Osteocyte (in vitro differentiated cells): ENCODE measurements around the gene SLC18A3. TPM values are rescaled to one million over a fixed set of nuclear protein-coding genes. Genes with fewer than 3 reads are reported as not detected.

ENCODE experiments used
- DNase-seq: peaks from one replicate; pipeline ENCODE4 v3.0.0; 2021; ENCODE audit warnings: mixed read lengths; ENCODE audit not compliant: unreplicated experiment; ENCODE audit errors: extremely low spot score
- H3K27ac Mint-ChIP-seq: one replicate; pipeline ENCODE4 v1.8.0; 2021; ENCODE audit warnings: mild to moderate bottlenecking, mixed read lengths; ENCODE audit not compliant: unreplicated experiment
- H3K27me3 Mint-ChIP-seq: one replicate; pipeline ENCODE4 v1.8.0; 2021; ENCODE audit warnings: mixed read lengths; ENCODE audit not compliant: unreplicated experiment
- H3K36me3 Mint-ChIP-seq: one replicate; pipeline ENCODE4 v1.8.0; 2021; ENCODE audit warnings: mixed read lengths; ENCODE audit not compliant: unreplicated experiment
- H3K4me1 Mint-ChIP-seq: one replicate; pipeline ENCODE4 v1.8.0; 2021; ENCODE audit warnings: mixed read lengths; ENCODE audit not compliant: unreplicated experiment
- H3K4me3 Mint-ChIP-seq: one replicate; pipeline ENCODE4 v1.8.0; 2021; ENCODE audit warnings: mild to moderate bottlenecking, moderate library complexity, mixed read lengths; ENCODE audit not compliant: unreplicated experiment
- H3K9me3 Mint-ChIP-seq: one replicate; pipeline ENCODE4 v1.8.0; 2021; ENCODE audit warnings: mixed read lengths; ENCODE audit not compliant: unreplicated experiment
- CTCF ChIP-seq: fragments of 200-600 bp; sonication (generic); IDR thresholded peaks from 2 replicates; pipeline ENCODE4 v1.5.0; 2021; ENCODE audit warnings: antibody characterized with exemption, mild to moderate bottlenecking, moderate library complexity
- total RNA-seq: library from RNA; stranded (reverse); gene quantifications from 2 replicates; pipeline ENCODE4 v1.2.1, GENCODE V29; 2021

SLC18A3 gene
- total RNA-seq, 1 donor from 2014 or later: 0.32 TPM

GRCh38 chr10:49632406-49633317 is 22.6 kb downstream of the SLC18A3 start:
- Mint-ChIP-seq H3K9me3 (no peaks in the 10 kb centered on the region), H3K27me3 (peaks cover 34% of the 10 kb centered on the region), H3K4me1 (no peaks in the 10 kb centered on the region), H3K36me3 (no peaks in the 10 kb centered on the region), H3K27ac (no peak overlapping the region), H3K4me3 (no peak overlapping the region)
- TF ChIP-seq CTCF: no peak
- DNase-seq: no peak

- Mint-ChIP-seq H3K27me3 (peaks cover 43% of the 10 kb centered on the region), H3K9me3 (no peaks in the 10 kb centered on the region), H3K4me3 (no peak overlapping the region), H3K27ac (no peak overlapping the region), H3K36me3 (no peaks in the 10 kb centered on the region), H3K4me1 (no peaks in the 10 kb centered on the region)
- DNase-seq: no peak
- TF ChIP-seq CTCF: no peak
Measured at GRCh38 chr10:49633327-49634068, 23.4 kb downstream of the SLC18A3 start.

- H3K4me1 Mint-ChIP-seq: no peaks in the 10 kb centered on the region
- DNase-seq: peak; percentile 66
- peaks cover 46% of the 10 kb centered on the region for H3K27me3 Mint-ChIP-seq
- H3K27ac Mint-ChIP-seq: no peak overlapping the region
- no peaks in the 10 kb centered on the region for H3K9me3 Mint-ChIP-seq
- no peak for TF ChIP-seq CTCF
- no peak overlapping the region for H3K4me3 Mint-ChIP-seq
- H3K36me3 Mint-ChIP-seq: no peaks in the 10 kb centered on the region
Measured at GRCh38 chr10:49634069-49634660, 24.1 kb downstream of the SLC18A3 start.

GRCh38 chr10:49642311-49642710 is 32.2 kb downstream of the SLC18A3 start:
- Mint-ChIP-seq H3K27me3 (peaks cover 42% of the 10 kb centered on the region), H3K4me3 (no peak overlapping the region), H3K27ac (no peak overlapping the region), H3K4me1 (no peaks in the 10 kb centered on the region), H3K36me3 (no peaks in the 10 kb centered on the region), H3K9me3 (no peaks in the 10 kb centered on the region)
- no peak for TF ChIP-seq CTCF
- DNase-seq: no peak
